GM18868 (cell line): ENCODE measurements around the gene SERTM2.

Experiments
- ATAC-seq: cut with Tn5 transposase; IDR thresholded peaks from one replicate; pipeline ENCODE4 v1.9.1; 2021; ENCODE audit warnings: mild to moderate bottlenecking, moderate library complexity; ENCODE audit not compliant: unreplicated experiment

SERTM2 gene

GRCh38 chrX:111555406-111555958 is 44.0 kb downstream of the SERTM2 start:
- ATAC-seq = no peak

- no peak for ATAC-seq
These were observed 49.4 kb downstream of the SERTM2 start for GRCh38 chrX:111560801-111561200.

- no peak for ATAC-seq
These were observed 50.4 kb downstream of the SERTM2 start for GRCh38 chrX:111561851-111562250.

DNA sequence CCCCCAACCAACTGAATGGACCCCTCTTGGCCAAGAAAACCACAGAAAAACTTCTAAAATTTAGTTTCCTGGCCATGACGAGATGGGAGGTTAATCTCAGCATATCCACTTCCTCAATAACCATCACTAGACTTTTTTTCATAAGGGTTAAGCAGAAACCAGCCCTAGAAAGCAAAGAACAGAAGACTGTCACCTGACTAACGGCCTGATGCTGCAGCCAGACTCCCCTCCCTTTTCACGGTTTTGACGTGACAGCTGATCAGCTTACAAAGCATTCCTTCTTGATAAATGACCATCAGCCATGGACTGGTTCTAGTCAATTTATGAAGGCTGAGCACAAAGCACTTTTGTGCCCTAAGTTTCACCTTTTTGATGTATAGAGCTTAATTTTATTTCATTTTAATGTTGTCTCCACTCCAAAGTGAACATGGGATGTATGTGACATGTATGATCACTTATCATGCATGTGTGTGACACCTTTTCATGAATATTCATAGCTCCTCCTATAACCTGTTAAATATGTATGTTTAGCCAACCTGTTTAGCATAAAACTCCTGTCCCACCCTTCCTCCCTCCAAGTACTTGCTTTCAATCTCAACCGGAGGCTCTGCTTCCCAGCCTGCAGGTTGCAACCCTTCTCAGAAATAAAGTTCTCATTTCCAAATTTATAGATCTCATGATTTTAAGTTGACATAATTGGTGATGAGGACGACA is 56.3 kb downstream of the SERTM2 start:
- ATAC-seq = no peak

DNA sequence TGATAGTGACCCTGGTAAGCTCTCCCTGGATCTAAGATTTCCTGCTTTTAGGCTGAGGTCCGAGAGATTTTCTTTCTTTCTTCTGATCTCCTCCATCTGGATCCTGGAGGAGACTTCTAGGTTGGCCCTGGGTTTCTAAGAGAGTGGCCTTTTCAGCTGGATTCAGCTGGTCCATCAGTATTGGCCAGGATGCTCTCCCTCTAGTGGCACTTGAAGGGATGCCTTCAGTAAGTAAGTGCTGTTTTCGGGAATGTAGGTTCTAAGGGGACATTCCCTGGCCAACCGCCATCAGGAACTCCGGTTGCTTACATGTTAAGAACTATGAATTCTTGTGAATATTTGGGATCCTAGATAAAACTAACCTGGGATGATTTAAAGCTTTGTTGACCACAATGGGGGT is 56.9 kb downstream of the SERTM2 start:
- ATAC-seq = no peak

DNA sequence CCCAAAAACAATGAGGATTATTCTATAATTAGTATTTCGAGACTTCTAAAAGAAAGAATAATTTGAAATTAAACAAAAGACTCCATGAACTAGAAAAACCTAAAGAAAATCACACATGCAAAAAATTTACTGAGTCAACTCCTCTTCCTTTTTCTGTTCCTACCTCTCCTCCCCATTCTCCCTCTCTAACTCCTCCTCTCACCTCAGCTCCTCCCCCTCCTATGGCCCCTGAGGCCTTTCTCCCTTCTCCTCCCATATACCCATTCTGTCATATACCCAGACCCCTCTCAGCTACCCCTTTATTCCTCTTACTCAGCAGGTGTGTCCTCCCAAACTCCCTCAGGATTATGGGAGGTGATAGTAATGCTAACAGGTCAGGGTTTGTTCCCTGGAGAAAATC is 57.4 kb downstream of the SERTM2 start:
- ATAC-seq = no peak
